T-helper 2 cell treated with Interferon-gamma antibody and Interleukin-4, amounts not matched to agents 100 ng/mL and 5 ng/mL, for 36 hours (primary cell): ENCODE results near the gene PANX1. TPM values are rescaled to one million over a fixed set of nuclear protein-coding genes. Genes with fewer than 3 reads are reported as not detected.

ENCODE experiments used
- intact Hi-C: fragments of 100-400 bp; cut with micrococcal nuclease; formaldehyde crosslinking; loops from one replicate; pipeline ENCODE4 v1.15.1; 2023
- total RNA-seq: library from RNA; stranded (reverse); gene quantifications from 2 replicates; pipeline ENCODE4 v1.2.3, GENCODE V29; 2022

PANX1 gene, protein sequence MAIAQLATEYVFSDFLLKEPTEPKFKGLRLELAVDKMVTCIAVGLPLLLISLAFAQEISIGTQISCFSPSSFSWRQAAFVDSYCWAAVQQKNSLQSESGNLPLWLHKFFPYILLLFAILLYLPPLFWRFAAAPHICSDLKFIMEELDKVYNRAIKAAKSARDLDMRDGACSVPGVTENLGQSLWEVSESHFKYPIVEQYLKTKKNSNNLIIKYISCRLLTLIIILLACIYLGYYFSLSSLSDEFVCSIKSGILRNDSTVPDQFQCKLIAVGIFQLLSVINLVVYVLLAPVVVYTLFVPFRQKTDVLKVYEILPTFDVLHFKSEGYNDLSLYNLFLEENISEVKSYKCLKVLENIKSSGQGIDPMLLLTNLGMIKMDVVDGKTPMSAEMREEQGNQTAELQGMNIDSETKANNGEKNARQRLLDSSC
- total RNA-seq, result 13.5 and 14.0 TPM in 2 replicates

DNA sequence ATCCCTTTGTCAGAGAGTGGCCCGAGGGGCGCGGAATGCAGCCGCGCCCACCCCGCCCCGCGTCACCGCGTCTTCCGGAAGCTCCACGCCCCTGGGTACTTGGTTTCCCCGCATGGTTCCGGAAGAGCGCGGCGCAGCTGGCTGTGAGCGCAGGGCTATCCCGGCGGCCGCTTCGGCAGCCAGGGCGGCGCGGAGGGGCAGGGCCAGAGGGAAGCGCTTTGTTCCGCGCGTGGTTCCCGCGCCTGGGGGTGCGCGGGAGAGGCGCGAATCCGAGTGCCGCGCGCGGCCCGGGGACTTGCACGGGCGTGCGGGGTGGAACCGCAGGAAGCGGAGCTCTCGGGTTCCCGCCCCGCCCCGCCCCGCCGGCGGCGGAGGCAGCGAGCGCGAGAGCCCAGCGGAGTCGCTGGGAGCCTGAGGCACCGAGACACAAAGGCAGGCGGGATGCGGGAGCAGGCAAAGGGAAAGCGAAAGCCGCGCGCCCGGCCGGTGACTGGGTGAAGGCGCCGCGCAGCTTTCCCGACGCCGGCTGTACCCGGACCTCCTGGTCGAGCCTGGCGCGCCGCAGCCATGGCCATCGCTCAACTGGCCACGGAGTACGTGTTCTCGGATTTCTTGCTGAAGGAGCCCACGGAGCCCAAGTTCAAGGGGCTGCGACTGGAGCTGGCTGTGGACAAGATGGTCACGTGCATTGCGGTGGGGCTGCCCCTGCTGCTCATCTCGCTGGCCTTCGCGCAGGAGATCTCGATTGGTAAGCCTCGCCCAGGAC is at the start of gene PANX1:
Gene PANX1, plus strand, starts transcription at position 96 of the 766 bp plus-strand sequence. Its CDS starts 472 bp downstream, at position 568.
- intact Hi-C loops, result loop anchor here (1.0 to 10.0 kb wide), 8 partner anchors 56 to 936 kb away; partner anchors contain the start of genes ANKRD49, C11orf54, CWC15 and FUT4

DNA sequence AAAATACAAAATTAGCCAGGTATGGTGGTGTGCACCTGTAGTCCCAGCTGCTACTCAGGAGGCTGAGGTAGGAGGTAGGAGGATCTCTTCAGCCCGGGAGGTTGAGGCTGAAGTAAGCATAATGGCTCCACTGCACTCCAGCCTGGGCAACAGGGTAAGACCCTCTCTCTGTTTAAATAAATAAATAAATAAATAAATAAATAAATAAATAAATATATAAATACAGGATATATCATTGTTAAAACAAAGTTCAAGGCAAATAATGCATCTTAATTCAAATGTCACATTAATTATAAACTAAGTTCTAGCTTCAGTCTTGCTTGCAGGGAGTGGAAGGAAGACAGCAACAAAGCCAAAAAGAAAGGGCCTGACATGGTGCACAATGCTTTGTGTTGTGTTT is 44.5 kb upstream of the PANX1 start:
- intact Hi-C loops, result no loop called here

DNA sequence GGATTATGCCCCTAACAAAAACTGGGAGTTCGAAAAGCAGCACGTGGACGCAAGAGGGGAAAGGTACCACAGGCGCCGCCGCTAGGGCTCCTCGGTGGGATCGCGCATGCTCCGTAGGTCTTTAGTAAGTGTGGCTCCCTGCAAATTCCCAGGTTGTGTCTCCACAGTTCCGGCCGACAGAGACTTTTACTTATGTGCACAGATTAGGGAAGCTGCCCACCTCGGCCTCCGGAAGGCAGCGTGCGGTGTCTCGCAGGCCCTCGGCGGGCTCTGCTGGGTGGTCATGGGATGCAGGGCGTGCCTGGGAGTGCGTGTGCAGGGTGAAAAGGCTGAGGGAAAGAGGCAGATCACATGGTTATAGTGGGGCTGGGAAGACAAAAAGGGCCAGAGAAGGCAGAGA is 39.7 kb upstream of the PANX1 start:
- intact Hi-C loops, result no loop called here

DNA sequence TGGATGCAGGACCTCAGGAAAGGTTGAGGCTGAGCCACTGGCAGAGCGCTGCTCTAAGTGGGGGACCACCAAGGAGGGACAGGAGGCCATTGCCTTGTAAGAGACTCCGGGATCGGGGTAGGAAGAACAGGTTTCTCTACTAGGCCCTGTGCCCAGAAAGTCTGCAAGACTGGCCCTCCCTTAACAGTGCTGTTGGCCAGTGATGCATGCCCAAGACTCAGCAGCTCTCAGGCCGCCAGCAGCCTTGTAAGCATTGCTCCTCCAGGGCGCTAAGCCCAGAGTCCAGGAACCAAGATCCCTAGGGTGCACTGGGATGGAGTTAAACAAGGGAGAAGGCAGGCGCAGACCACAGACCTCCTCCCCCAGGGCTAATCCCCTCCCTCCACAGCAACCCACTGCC is 39.3 kb upstream of the PANX1 start:
- intact Hi-C loops, result no loop called here

DNA sequence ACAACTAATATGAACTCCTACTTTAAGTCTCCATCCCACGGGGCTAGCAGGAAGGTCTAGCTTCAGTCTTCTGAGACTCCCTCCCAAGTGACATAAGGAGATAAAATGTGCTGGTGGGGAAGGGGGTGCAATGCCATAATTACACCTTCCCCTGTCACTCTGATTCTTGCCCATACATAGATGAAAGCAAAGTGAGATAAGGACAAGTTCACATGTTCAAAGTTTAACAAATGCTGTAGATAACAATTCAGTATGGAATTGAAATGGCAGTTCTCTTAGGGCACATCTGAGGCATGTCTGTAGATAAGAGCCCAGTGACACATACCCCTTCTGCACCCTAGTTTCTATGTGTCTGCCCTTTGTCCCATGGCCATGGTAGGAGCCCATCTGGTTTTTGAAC is 38.2 kb upstream of the PANX1 start:
- intact Hi-C loops, result no loop called here

DNA sequence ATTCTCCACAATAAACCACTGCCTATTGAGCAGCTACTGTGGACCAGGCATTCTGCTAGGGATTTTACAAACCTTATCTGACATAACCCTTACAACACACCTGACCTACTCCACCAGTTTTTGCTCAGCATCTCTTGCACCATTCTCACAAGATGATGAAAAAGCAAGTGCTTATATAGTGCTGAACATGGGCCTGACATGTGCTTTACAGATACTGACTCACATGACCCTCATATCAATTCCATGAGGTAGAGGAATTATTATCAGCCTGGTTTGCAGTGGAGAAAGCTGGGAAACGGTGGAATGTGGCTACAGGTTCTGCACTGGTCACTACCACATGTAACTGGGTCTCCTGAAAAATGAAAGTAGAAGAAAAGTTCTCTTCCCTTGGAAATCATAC is 37.5 kb upstream of the PANX1 start:
- intact Hi-C loops, result no loop called here

DNA sequence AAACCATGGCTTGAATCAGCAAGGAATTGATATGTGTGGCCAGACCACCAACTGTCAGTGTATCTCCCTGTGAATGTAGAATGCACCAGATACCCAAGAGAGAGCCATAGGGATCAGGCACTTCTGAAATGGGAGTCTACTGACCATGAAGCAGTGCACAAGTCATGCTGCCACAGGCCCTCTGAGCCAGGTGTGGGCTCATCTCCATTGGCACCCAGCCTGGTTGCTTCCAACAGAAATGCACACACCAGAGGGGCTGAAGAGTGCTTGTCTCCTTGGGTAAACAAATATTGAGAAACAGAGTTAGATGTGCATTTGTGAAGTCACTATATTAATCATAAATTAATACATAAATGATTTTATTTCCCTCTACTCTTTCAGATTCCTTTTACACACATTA is 28.4 kb upstream of the PANX1 start:
- intact Hi-C loops, result no loop called here

DNA sequence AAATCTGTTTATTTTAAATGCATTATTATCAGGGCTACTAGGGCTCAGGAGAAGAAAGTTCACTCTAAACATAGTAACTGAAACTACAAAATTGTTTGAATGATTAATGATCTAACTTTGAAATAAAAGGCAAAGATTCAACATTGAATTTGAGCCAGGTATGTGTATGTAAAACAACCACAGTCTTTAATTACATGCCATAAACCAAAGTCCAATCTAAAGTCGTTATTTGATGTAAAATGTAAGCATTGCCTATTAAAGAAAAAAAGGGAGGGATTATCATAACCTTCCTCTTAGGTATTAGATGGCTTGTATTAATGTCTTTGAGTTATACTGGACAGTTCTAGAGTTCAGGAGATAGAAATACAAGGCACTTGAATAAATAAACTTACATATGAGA is 25.2 kb upstream of the PANX1 start:
- intact Hi-C loops, result no loop called here

DNA sequence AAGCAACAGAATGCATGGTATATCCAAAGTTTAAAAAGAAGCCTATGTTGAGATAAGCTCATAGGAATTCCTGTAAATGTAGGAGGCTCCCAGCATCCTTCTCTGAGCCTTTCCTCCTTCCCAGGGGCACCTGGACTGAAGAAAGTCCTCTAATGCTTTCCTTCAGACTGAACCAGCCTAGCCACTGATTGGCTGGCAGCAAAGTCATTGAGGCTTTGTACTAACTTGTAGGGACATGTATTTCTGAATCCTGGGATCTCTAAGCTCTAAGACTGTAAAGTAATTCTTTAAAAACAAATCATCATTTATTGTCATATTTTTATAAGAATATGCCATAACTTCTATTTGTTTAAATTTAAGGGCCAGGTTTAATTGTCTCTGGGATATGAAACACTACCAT is 23.9 kb upstream of the PANX1 start:
- intact Hi-C loops, result no loop called here

DNA sequence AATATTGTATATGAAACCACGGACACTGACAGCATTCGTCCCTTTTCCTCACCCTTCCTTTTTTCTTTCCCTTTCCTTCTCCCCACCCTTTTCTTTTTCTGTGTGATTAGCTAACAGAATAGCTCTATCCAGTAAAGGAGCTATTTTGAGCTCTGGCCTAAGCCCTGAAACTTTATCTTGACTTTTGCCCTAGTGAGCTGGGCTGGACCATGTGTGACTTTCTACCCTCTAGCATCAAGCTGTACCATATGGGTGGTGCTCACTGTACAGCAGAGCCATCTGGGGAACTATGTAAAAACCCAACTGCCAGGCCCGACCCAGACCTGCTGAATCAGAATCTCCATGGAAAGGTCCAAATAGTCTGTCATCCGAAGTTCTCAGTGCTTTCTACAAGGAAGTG is 21.9 kb upstream of the PANX1 start:
- intact Hi-C loops, result no loop called here

DNA sequence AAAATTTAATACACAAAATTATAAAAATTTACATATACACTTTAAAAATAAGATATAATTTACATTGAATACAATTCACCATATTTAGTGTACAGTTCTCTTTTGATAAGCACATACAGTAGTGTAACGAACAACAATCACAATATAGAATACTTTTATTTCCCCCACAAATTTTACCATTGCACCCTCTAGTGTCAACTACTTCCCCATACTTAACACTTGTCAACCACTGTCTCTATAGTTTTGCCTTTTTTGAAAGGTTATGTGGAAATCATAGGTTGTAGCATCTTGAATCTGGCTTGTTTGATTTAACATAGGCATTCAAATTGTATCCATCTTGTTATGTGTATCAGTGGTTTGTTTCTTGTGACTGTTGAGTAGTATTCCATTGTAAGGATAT is 21.3 kb upstream of the PANX1 start:
- intact Hi-C loops, result no loop called here

DNA sequence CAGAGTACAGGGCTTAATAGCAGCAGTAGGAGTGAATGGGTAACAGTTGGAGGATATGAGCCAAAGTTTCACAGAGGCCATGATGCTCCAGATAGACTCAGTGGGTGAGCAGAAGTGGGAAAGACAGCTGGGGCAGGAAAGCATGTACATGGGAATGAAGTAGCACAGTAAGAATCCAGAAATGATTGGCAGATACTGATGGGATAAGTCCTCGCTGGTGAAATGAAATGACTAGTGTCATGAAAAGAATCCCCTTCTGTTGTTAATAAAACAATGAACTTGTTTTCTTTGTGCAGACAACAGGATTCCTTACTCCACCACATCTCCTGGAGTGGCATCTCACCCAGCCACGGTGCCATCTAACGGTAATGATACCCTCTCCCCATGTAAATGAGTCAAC is 17.4 kb upstream of the PANX1 start:
- intact Hi-C loops, result no loop called here

DNA sequence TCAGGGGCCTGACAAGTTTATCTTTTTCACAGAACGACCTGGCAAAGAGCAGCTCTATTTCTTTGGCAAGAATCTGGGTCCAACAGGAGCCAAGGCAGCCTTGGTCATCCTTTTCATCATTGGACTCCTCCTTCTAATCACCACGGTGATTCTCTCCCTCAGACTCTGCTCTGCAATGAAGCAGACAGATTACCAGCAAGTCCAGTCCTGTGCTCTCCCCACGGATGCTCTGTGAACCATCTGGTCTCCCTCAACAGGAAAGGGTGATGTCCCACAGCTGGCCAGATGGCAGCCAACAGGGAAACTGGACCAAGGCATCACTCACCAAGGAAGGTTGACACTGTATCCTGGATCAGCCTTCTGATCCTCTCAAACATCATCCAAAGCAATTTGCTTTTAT is 17.0 kb upstream of the PANX1 start:
- intact Hi-C loops, result no loop called here

DNA sequence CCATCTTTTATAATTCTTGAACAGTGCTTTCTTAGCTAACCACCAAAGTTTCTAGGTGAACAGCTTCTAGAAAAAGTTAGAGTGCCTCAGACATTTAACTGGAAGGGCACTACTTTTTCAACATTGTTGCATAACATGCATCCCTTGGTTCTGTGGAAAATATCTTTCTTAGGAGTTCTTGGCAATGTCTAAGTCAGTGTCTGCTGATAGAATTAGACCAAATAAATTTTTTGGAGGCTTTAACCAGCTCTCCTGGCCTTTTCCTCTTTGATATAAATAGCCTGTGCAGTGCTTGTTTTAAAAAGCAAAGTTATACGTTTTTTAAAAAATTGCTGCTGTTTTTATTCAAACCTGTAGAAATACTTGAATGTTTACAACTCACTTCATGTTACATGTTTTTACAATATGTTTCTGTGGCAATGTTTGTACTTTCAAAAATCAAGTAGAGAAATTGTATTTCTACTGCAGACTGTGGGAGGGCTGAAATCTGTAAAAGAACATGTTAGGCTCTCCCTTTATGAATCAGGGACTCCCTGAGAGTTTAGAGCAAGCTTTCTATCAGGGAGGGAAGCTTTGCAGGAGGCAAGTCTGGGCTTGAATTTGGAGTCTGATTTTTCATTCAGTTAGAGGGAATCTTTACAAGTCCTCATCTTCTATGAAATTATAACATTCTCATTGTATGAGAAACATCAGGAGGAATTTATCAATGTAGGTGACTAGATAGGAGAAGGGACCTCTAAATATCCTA is 16.3 kb upstream of the PANX1 start:
- intact Hi-C loops, result no loop called here

DNA sequence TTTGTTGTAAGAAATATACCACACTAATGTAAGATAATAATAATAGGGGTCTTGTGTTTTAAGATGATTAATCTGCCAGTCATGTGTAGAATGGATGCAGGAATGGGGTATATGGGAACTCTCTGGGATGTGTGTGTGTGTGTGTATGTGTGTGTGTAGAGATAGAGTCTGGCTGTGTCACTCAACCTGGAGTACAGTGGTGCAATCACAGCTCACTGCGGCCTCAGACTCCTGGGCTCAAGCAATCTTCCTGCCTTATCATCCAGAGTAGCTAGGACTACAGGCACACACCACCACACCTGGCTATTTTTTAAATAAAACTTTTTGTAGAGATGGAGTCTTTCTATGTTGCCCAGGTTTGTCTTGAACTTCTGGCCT is 11.5 kb upstream of the PANX1 start:
- intact Hi-C loops, result no loop called here

DNA sequence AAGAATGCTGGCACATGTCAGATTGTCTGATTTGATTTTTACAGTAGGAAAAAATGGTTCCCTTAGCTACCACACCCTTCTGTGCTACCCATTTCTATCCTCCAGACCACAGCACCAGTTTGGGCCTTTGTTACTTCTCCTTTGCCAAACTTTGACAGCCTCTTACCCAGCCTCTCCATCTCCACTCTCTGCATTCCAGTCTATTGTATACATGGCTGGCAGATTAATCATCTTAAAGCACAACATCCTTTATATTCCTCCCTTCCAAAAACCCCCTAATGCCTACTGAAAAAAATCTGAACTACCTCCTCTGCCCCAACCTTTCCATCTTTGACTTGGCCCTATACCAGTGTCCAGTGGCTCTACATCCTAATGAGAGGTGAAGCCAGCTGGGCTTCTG is 10.8 kb upstream of the PANX1 start:
- intact Hi-C loops, result no loop called here

DNA sequence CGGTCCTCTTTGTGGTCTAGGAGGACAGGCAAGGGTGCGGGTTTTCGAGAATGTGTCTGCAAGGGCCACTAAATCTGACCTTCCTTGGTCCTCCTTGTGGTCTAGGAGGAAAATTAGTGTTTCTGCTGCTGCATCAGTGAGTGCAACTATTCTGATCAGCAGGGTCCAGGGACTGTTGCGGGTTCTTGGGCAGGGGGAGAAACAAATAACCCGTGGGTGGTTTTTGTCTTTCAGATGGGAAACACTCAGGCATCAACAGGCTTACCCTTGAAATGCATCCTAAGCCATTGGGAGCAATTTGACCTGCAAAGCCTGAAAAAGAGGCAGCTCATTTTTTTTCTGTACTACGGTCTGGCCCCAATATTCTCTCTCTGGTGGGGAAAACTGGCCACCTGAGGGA is 9.0 kb upstream of the PANX1 start:
- intact Hi-C loops, result loop anchor here (10.0 kb wide), 2 partner anchors 65 to 945 kb away; partner anchors contain the start of gene SRSF8

DNA sequence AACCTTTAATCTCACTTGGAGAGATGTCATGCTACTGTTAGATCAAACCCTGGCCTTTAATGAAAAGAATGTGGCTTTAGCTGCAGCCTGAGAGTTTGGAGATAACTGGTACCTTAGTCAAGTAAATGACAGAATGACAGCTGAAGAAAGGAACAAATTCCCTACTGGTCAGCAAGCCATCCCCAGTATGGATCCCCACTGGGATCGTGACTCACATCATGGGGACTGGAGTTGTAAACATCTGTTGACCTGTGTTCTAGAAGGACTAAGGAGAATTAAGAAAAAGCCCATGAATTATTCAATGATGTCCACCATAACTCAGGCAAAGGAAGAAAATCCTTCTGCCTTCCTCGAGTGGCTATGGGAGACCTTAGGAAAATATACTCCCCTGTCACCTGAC is 8.1 kb upstream of the PANX1 start:
- intact Hi-C loops, result loop anchor here (10.0 kb wide), 2 partner anchors 64 to 944 kb away; partner anchors contain the start of gene SRSF8

DNA sequence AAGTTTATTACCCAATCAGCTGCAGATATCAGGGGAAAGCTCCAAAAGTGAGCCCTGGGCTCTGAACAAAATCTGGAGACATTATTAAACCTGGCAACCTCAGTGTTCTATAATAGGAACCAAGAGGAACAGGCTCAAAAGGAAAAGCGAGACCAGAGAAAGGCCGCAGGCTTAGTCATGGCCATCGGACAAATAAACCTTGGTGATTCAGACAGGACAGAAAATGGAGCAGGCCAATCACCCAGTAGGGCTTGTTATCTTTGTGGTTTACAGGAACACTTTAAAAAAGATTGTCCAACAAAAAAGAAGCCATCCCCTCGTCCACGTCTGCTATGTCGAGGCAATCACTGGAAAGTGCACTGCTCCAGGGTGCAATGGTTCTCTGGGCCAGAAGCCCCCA is 7.7 kb upstream of the PANX1 start:
- intact Hi-C loops, result loop anchor here (10.0 kb wide), 2 partner anchors 64 to 944 kb away; partner anchors contain the start of gene SRSF8

DNA sequence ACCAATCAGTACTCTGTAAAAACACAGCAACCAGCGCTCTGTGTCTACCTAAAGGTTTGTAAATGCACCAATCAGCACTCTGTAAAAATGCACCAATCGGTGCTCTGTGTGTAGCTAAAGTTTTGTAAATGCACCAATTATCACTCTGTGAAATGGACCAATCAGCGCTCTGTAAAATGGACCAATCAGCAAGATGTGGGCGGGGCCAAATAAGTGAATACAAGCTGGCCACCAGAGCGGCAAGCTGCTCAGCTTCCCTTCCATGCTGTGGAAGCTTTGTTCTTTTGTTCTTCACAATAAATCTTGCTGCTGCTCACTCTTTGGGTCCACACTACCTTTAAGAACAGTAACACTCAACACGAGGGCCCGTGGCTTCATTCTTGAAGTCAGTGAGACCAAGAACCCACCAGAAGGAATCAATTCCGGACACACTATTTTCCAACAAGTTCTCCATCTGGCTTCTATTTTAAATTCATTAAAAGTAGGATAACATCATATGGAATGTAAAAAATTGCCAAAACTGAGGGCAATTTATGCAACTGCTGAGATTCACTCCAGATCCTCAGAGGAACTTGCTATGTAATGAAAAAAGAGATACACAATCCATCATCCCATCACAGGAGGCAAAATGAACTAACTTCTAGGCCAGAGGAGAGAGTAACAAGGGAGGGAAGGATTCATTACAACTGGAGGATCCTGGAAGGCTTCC is 3.1 kb upstream of the PANX1 start:
- intact Hi-C loops, result loop anchor here (5.0 to 10.0 kb wide), 3 partner anchors 59 to 939 kb away; partner anchors contain the start of genes CWC15, KDM4D and SRSF8

DNA sequence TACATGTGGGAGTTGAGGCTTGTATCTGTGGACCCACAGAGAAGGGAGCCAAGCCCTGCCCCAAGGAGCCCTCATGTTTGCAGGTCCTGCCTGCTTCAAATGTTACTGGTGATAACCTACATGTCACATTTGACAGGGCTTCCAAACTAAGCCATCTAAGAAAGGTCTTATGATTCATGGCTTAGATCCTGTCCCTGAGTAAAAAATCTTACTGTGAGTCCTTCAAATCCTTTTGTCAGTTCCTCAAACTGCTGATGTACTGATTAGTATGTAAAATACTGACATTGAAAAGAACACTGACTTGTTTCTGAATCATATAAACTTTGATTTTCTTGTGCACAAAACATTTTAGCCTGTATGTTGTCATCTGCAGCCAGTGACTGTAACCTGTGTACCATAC is 1.0 kb upstream of the PANX1 start:
- intact Hi-C loops, result loop anchor here (1.0 to 10.0 kb wide), 7 partner anchors 57 to 937 kb away; partner anchors contain the start of genes ANKRD49, CWC15, FUT4 and KDM4D
